ENCODE results near the gene DAGLA.

GRCh38 chr11:61732705-61733104 lies 52.5 kb downstream of the DAGLA start:
- TF ChIP-seq CTCF (IDR thresholded peaks at IDR 0.05) (no peak), POLR2A (IDR thresholded peaks at IDR 0.05) (no peak), POLR2AphosphoS5 (IDR thresholded peaks at IDR 0.05) (no peak)
